ENCODE data around the gene P2RX6.

The P2RX6 gene

DNA sequence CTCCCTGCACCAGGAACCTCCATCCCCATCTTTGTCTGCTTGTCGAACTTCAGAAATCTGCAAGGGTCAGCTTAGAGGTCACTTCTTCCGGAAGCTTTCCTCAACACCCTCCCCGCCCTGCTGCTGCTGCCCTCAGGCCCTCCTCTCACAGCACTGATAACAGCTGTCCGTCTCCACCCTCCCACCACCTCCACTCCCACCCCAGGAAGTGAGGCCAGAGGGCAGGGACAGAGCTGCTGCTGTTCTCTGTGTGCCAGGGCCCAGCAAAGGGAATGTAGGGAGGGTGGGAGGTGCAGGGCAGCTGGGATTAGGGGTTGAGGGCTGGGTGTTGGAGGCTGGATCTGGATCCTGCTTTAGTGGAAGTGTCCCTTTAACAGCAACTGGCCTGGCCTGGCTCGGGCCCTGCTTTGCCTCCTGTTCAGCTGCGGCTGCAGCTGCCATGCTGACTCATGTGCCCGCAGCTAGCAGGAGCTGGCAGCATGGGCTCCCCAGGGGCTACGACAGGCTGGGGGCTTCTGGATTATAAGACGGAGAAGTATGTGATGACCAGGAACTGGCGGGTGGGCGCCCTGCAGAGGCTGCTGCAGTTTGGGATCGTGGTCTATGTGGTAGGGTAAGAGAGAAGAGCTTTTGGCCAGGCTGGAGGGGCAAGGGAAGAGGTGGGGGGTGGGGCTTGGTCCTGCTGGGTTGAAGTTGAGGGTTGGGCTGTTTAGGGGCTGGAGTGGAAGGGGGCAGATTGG lies at the start of gene P2RX6:
Gene P2RX6, plus strand, starts transcription at position 440 of the 740 bp plus-strand sequence. Its CDS starts 10 bp downstream, at position 450.
- peak; percentile 95 for DNase-seq

DNA sequence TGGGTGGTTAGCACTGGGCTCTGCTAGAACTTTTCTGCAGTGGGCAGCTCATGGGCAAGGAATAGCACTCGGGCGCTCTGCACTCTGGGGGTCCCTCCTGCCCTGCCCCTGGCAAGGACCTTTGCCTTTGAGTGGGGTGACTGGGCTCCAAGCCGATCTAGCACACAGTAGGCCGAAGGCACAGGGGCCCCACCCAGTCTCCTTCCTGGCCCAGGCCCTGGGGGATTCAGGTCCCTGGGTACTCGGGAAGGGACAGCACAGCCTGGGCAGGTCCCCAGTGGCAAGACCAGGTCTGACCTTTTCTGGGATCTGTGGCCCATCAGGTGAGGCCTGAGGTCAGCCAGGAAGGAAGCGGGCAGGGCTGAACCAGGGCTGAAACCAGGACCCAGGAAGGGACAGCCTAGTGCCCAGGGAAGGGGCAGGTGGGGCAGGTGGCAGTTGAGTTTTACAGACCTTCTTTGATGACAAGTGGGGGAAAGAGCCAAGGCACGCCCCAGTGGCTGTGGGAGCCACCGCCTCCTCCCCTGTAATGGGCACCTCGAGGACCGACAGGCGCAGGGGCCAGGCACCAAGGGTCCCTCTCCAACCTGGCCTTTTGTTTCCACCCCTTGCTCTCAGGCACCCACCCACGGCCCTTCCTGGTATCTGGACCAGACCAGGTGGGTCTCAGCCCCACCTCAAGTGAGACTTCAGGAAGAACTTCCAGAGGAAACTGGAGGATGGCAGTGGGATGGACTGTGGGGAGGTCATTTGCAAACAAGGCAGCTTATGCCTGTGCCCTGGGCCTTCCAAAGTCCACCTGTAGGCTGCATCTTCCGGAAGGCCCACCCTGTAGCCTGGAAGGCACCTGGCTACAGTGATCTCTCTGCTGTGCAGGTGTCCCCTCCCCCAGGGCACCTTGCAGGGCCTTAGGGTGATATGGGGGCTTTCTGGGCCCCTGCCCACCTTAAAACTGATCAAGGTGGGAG lies 48.8 kb upstream of the P2RX6 start:
- DNase-seq = no peak

DNA sequence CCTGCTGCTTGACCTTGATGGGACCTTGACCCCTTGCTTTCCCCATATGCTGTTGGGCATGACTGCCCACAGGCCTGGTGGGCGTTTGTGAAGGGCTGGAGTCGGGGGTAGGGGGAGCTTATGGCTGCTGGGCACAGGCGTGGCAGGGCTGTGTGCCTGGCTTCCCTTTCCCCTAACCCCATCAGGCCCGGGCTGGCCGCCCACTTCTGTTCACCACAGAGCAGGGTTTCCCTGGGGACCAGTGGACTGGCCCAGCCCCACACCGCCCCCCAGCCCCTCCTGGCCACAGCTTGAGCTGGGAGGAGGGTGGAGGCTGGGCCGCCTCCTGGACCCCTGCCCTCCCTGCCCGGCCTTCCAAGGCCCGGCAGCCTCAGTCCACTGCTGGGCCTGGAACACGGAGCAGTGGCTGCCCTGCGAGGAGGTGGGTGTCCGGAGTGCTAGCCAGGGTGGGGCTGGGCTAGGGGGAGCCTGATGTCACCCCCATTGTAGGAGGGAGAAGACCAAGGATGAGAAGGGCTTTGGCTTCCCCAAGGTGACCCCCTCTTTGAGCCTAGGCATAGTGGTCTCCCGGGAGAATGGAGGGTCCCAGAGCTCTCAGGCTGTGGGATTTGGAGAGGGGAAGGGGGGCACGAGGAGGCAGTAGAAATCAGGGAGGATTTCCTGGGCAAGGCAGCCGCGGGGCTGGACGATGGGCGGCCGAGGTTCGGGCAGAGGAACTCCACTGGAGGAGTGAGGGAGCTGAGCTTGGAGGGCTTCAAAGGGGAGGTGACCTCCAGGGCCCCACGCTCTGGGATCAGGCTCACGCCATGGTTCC lies 47.9 kb upstream of the P2RX6 start, which contains the start of gene AIFM3:
Gene AIFM3, plus strand, starts transcription at position 373 of the 814 bp plus-strand sequence. CDS start 690 bp downstream, outside the sequence.
- DNase-seq = no peak

DNA sequence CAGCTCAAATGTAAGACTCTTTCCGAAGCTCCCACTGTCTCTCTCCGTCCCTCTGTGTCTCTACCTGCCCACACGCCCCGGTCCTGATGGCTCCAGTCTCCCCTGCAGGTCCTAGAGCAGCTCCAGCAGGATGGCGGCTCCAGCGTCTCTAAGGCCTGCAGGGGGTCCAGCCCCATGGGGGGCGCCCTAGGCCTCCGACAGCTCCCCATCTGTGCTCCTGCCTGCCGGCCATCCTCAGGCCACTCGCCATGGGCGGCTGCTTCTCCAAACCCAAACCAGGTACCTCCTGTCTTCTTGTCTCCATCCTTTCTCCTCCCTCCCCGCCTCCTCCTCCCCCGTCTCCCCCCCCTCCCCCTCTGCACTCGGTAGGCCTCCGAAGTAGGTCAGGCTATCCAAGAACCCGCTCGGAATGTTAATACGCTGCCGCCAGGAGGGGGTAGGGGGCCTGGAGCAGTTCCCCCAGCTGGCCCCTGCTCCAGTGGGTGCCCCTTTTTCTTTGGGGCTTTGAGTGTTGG lies 47.2 kb upstream of the P2RX6 start:
- no peak for DNase-seq

DNA sequence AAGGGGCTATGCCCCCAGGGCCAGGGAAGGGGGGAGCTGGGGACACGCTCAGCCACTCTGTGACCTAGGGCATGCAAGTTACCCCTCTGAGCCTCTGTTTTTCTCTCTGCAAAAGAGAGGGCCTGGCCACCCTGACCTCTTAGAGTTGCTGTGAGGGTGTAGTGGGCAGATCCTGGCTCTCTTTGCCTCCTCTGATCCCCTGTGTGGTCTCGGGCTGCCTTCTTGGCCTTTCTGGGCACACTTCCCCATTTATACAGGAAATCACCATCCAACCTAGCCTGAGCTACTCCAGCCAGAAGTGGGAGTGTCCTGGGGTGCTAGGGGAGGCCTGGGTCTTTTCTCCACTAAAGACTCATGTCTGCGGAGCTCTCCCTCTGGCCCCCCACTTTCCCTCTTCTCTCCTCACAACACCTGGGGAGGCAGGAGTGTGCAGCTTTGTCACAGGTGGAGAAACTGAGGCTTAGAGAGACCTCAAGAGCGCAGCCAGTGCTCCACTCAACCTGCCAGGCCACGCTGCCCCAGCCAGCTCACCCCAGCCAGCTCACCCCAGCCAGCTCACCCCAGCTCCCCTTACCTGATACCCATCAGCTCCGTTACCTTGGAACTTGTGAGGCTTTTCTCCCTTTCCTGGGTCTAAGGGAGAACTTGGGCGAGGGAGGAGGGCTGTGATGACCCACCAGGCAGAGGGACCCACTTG lies 46.5 kb upstream of the P2RX6 start:
- no peak for DNase-seq

DNA sequence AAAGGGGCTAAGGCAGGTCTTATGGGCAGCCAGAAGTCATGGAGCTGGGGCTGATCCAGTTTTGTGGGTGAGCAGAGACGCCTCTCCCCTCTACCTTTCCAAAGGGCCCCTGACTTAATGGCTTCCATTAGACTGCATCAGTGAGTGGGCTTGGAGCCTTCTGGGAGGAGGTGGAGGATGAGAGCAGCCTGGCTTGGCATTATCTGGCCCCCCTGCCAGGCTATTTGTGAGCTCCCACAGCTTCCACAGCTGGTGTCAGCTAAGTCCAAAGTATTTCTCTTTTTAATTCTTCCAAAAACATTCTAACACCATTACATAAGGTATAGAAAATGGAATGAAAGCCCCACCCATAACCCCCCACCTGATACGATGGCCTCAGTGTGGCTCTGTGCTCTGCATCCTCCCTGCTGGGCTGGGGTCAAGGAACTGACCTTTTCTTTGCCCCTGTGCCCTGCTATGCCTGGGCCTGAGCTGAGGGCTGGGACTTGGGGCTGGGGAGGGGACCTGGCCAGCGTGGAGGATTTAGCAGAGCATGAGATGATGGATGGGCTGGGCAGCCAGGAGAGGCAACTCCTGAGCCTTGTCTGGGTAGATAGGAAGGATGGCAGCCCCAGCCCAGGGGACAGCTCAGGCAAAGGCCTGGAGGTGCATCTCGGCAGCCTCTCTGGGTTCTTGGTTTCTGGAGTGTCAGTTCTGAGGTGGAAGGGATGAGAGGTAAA lies 43.9 kb upstream of the P2RX6 start:
- no peak for DNase-seq

DNA sequence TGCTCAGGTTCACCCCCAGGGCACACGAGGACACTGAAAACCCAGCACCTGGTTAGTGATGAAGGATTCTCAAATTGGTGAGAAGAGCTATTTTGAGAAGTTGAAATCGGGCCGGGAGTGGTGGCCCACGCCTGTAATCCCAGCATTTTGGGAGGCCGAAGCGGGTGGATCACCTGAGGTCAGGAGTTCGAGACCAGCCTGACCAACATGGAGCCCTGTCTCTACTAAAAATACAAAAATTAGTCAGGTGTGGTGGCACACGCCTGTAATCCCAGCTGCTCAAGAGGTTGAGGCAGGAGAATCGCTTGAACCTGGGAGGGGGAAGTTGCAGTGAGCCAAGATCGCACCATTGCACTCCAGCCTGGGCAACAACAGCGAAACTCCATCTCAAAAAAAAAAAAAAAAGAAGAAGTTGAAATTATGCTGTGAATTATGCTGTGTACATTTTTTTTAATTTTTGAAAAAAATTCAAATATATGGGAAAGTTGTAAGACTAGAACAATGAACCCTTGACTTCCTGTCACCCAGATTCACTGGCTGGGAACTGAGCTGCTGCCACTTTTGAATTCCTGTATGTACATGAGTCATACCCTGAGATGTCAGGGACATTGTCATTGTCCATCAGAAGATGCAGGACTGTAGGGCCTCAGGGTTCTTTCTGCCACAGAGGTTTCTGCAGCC lies 42.8 kb upstream of the P2RX6 start:
- peak; percentile 77 for DNase-seq

DNA sequence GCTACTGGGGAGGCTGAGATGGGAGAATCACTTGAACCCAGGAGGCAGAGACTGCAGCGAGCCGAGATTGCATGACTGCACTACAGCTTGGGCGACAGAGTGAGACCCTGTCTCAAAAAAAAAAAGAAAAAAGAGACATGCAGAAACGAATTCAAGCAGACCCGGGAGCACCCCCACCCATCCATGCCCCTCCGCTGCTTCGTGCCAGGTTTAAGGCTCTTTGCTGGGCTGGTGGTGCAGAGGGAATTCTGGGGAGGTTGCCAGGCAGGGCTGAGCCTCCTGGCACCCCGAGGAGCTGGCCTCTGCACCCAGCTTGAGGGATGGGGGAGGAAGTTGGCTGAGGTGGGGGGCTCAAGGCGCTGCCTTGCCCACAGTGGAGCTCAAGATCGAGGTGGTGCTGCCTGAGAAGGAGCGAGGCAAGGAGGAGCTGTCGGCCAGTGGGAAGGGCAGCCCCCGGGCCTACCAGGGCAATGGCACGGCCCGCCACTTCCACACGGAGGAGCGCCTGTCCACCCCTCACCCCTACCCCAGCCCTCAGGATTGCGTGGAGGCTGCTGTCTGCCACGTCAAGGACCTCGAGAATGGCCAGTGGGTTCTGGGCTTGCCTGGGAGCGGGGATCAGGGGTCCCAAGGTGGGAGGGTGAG lies 41.9 kb upstream of the P2RX6 start:
- DNase-seq = no peak

DNA sequence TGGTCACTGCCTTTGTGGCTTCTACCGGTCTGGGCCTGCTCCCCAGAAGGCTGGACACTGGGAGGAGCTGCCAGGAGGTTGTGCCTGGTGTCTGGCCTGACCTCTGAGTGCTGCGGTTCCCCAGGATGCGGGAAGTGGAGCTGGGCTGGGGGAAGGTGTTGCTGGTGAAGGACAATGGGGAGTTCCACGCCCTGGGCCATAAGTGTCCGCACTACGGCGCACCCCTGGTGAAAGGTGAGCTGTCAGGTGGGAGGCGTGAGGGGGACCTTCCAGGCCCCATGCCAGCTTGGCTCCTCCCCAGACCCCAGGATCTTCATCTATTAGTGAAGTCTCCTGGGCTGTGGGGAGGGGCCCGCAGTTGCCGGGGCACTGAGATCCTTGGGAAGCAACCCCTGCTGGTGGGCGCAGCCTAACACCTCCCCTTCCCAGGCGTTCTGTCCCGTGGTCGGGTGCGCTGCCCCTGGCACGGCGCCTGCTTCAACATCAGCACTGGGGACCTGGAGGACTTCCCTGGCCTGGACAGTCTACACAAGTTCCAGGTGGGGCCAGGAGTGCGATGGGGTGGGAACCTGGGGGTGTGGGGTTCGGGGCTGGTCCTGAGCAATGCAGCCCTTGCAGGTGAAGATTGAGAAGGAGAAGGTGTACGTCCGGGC lies 41.2 kb upstream of the P2RX6 start:
- no peak for DNase-seq

DNA sequence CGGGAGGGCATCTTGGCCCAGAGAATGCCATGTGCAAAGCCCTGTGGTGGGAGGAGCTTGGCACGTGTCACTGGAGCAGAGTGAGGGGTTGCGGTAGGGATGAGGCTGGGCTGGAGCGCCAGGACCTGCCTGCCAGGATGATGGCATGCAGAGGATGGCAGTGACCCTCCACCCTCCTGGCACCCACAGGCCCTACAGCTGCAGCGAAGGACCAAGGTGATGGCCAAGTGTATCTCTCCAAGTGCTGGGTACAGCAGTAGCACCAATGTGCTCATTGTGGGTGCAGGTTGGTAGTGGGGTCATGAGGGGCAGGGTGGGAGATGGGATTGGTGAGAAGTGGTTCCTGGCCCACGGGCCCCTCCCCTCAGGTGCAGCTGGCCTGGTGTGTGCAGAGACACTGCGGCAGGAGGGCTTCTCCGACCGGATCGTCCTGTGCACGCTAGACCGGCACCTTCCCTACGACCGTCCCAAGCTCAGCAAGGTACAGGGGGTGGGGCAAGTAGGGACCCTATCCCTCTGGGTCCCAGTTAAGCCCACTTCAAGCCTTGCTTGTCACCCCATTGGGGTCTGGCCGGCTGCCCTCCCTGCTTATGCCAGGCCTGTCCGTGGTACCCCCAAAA lies 40.5 kb upstream of the P2RX6 start:
- no peak for DNase-seq

DNA sequence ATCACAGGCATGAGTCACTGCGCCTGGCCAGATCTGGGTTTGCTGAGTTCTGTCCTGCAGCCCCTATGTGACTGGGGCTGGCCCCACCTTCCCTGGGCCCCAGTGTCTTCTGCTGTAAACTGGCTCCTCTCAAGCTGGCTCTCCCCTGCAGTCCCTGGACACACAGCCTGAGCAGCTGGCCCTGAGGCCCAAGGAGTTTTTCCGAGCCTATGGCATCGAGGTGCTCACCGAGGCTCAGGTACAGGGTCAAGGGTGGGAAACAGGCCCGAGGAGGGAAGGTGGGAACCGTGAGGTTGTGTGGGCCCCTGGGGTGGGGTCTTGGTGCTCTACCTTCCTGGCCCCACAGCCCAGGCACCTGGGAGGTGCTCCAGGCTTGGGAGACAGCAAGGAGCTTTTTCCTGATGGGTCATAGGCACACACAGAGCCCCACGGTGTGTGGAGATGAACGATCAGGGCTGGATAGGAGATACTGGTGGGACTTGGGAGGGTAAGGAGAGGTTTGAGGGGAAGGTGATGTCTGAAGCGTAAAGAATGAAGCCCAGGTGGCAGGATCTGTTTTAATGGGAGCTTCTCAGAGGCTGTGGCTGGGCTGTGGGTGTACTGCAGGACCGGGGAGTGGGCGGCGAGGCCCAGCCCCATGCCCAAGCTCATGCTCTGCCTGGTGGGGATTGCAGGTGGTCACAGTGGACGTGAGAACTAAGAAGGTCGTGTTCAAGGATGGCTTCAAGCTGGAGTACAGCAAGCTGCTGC lies 39.2 kb upstream of the P2RX6 start:
- no peak for DNase-seq

DNA sequence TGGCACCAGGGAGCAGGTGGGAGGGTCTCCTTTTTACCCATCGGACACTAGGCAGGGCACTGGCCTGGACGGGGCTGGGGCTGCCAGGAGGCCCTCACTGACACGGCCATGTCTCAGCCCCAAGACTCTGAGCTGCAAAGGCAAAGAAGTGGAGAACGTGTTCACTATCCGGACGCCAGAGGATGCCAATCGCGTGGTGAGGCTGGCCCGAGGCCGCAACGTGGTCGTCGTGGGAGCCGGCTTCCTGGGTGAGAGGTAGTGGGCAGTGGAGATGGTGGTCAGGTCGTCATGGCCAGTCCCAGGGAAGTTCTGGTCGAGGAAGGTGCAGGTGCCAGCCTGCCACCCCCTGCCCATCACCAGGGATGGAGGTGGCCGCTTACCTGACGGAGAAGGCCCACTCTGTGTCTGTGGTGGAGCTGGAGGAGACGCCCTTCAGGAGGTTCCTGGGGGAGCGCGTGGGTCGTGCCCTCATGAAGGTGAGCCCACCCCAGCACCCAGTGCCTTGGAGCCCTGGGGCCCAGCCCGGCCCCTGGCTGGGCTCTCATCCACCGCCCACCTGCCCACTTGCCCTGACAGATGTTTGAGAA lies 38.6 kb upstream of the P2RX6 start:
- DNase-seq = no peak

DNA sequence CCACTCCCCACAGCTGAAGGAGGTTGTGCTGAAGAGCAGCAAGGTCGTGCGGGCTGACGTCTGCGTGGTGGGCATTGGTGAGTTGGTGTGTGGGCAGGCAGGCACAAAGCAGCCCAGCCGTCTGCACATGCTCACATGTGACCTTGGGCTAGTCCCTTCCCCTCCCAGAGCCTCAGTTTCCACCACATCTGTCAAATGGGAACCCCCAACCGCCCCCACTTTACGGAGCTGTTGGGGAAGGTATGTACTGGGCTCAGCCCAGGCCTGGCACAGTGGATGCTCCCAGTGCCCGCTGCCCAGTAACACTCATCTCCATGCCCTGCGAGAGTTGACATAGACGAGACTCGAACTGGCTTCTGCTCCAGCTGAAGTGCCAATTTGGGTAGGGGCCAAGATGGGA lies 37.9 kb upstream of the P2RX6 start:
- no peak for DNase-seq

DNA sequence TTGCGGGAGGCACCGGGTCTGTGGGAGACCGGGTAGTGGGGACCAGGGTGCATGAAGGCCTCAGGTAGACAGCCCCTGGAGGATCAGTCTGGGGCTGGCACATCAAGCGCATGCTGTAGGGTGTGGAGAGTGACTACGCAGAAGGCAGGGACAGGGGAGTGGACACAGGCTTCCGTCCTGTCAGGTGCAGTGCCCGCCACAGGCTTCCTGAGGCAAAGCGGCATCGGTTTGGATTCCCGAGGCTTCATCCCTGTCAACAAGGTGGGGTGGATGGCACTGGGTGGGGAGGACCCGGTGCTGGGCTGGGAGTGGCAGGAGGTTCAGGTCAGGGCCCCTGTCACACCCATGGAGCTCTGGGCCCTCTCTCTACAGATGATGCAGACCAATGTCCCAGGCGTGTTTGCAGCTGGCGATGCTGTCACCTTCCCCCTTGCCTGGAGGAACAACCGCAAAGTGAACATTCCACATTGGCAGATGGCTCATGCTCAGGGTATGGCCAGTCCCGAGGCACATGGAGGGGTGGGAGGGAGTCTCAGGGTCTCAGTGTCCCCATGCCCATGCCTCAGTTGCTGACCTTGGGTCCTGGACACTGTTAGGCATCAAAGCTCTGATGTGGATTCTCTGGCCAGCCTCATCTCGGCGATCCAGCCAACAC lies 37.3 kb upstream of the P2RX6 start:
- no peak for DNase-seq

DNA sequence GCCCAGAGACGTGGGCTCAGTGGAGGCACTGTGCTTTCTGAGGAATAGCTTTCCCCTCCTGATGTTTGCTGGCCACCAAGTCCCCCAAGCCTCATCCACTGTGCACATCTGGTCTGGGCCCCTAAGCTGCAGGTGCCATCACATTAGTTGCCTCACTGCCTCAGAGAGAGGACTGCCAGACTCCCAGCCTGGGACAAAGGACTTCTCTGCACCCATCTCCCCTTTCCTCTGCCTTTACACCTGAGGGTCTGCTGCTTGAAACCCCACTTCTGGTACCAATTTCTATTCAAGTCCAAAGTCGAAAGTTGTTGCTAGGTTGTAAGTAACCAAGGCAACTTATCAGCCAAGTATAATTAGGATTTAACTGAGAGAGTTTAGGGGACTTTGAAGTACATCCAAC lies 36.5 kb upstream of the P2RX6 start:
- DNase-seq = no peak

DNA sequence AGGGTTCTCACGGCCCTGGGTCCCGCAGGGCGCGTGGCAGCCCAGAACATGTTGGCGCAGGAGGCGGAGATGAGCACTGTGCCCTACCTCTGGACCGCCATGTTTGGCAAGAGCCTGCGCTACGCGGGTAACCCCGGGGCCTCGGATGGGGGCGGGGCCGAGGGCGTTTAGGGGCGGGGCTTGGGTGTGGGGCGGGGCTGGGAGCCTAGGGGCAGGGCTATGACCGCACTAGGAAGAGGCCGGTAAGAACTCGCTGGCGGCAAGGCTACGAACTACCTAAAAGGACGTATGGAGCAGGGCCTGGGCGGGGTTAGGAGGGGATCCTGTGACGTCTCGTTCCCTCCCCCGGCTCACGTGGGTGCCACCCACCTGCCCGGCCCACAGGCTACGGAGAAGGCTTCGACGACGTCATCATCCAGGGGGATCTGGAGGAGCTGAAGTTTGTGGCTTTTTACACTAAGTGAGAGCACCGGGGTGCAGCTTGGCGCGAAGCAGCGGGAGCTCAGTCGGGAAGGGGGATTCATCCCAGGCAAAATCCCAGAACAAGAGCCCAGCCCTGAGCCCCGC lies 35.6 kb upstream of the P2RX6 start:
- DNase-seq = peak; percentile 92

DNA sequence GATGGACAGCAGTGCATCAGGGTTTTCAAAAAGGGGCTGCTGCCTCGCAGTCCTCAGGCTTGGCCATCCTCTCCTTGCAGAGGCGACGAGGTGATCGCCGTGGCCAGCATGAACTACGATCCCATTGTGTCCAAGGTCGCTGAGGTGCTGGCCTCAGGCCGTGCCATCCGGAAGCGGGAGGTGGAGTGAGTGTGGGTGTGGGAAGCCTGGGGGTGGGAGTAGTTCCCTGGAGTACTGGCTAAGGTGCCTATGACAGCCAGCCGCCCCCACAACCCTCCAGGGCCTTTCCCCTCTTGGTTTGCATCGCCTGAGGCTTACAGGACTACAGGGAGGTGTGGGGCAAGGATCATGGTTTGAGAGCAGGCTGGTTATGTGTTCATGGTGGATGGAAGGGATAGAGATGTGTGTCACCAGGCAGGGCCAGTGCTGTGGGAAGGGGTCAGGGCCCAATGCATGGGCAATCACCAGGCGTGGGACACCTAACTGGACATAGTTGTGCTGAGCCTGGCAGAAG lies 35.0 kb upstream of the P2RX6 start:
- no peak for DNase-seq

All from islet precursor cell (in vitro differentiated cells).